A549 (cell line): ENCODE results near the gene FSCN2. TPM values are rescaled to one million over a fixed set of nuclear protein-coding genes. Genes with fewer than 3 reads are reported as not detected.

Experiments used
- ATAC-seq, 2 experiments: fragments of 200-7000 bp in 1 of 2; fragments of >200 bp in 1 of 2; cut with Nextera tagmentation in 1 of 2; cut with Tn5 transposase in 1 of 2; 3 replicates each; pipeline versions ENCODE4 v1.8.0 to v1.9.1; 2018 to 2020; ENCODE audit warnings: mild to moderate bottlenecking in 1 of 2, moderate library complexity in 1 of 2
- CTCF ChIA-PET: fragments of 300-600 bp; sonication (Branson Sonifier 250); formaldehyde crosslinking; extraction: SDS; loops from one replicate; lab custom pipeline; 2021; ENCODE audit warnings: antibody characterized with exemption, inconsistent platforms; lab: Yijun Ruan, JAX
- POLR2A ChIA-PET: fragments of 350-600 bp; formaldehyde crosslinking; extraction: SDS; loops from one replicate; lab custom pipeline; 2021; ENCODE audit warnings: antibody characterized with exemption, inconsistent platforms; lab: Yijun Ruan, JAX
- DNase-seq, 2 experiments: peaks; one replicate each; pipeline versions ENCODE4 v3.0.0 to v3.0.0-alpha.2; 2011 to 2016; ENCODE audit warnings: low read depth in 1 of 2, low spot score in 1 of 2
- FAIRE-seq: peaks from 2 replicates; lab custom pipeline; 2011; peaks lifted over from hg19 to GRCh38; lab: Jason Lieb, UNC
- H3K27ac ChIP-seq, 2 experiments: fragments of >200 bp; sonication (Bioruptor Twin); formaldehyde crosslinking; 3 replicates each; pipeline ENCODE4 v1.5.1; 2016 to 2017
- H3K4me1 ChIP-seq: fragments of >200 bp; sonication (Bioruptor Twin); formaldehyde crosslinking; 3 replicates; pipeline ENCODE4 v1.6.1; 2016
- H3K4me2 ChIP-seq: fragments of >200 bp; sonication (Bioruptor Twin); formaldehyde crosslinking; 3 replicates; pipeline ENCODE4 v1.6.1; 2016
- H3K4me3 ChIP-seq: fragments of >200 bp; sonication (Bioruptor Twin); formaldehyde crosslinking; 3 replicates; pipeline ENCODE4 v1.5.1; 2016
- H3K9me3 ChIP-seq: fragments of >200 bp; sonication (Bioruptor Twin); formaldehyde crosslinking; 3 replicates; pipeline ENCODE4 v1.6.1; 2016
- BHLHE40 ChIP-seq: IDR thresholded peaks from 2 replicates; pipeline ENCODE4 v1.6.1; 2012; ENCODE audit warnings: low read depth, low read length, inconsistent platforms
- CEBPB ChIP-seq, 2 experiments: fragments of >200 bp in 1 of 2; sonication (Bioruptor Twin) in 1 of 2; formaldehyde crosslinking in 1 of 2; IDR thresholded peaks; 2 replicates each; pipeline ENCODE4 v1.6.1; 2012 to 2016
- EHF ChIP-seq: fragments of 250-450 bp; sonication (Bioruptor Pico); IDR thresholded peaks from 2 replicates; pipeline ENCODE4 v1.5.0; 2020; ENCODE audit warnings: mild to moderate bottlenecking
- EP300 ChIP-seq, 2 experiments: fragments of >200 bp; sonication (Bioruptor Twin); formaldehyde crosslinking; IDR thresholded peaks; 2 replicates in 1 of 2; 3 replicates in 1 of 2; pipeline ENCODE4 v1.6.1; 2016 to 2017
- ESRRA ChIP-seq: fragments of 150-350 bp; IDR thresholded peaks from 2 replicates; pipeline ENCODE4 v1.6.1; 2014; ENCODE audit warnings: mild to moderate bottlenecking, low read length, borderline replicate concordance
- GATA3 ChIP-seq: IDR thresholded peaks from 2 replicates; pipeline ENCODE4 v1.6.1; 2012; ENCODE audit warnings: borderline replicate concordance
- HDAC2 ChIP-seq: fragments of 200-600 bp; sonication (generic); IDR thresholded peaks from 2 replicates; pipeline ENCODE4 v1.6.1; 2016
- MYC ChIP-seq: IDR thresholded peaks from 2 replicates; pipeline ENCODE4 v1.6.1; 2012; ENCODE audit warnings: mild to moderate bottlenecking, inconsistent platforms, low read length, improper control_type of control experiment, borderline replicate concordance
- NPAS2 ChIP-seq: fragments of 250-450 bp; sonication (Bioruptor Pico); IDR thresholded peaks from 2 replicates; pipeline ENCODE4 v1.8.0; 2022; ENCODE audit warnings: mild to moderate bottlenecking, moderate library complexity, borderline replicate concordance
- RAD21 ChIP-seq, 2 experiments: fragments of >200 bp in 1 of 2; sonication (Bioruptor Twin) in 1 of 2; formaldehyde crosslinking in 1 of 2; IDR thresholded peaks in 1 of 2; conservative IDR thresholded peaks in 1 of 2; 2 replicates in 1 of 2; 3 replicates in 1 of 2; pipeline ENCODE4 v1.6.1; 2012 to 2018; ENCODE audit warnings: inconsistent platforms in 1 of 2
- ZFP36 ChIP-seq: fragments of 450-650 bp; IDR thresholded peaks from 2 replicates; pipeline ENCODE4 v1.6.1; 2014; ENCODE audit warnings: borderline replicate concordance; ENCODE audit not compliant: partially characterized antibody
- WGBS: methylation state at CpG from one replicate; pipeline ENCODE4 v1.1.6; 2017; ENCODE audit errors: missing lambda C conversion rate; 5-methylcytosine and 5-hydroxymethylcytosine counted together
- polyA plus RNA-seq, 4 experiments: library from polyadenylated mRNA; depleted of rRNA in 3 of 4; stranded (reverse); fragments of >200 nt; fragmentation: RNase III in 1 of 4; extraction: RNeasy Plus Mini Kit Qiagen cat#74134 plus additional on column Dnase treatment in 1 of 4; gene quantifications; 2 replicates in 3 of 4; 3 replicates in 1 of 4; pipeline ENCODE4 v1.2.3, GENCODE V29; 2011 to 2017
- TF ChIP-seq, protein P1 (sequence below): fragments of >200 bp; sonication (Bioruptor Twin); formaldehyde crosslinking; IDR thresholded peaks from 3 replicates; pipeline ENCODE4 v1.5.1; 2016
- TF ChIP-seq, protein P2 (sequence below): IDR thresholded peaks from 2 replicates; pipeline ENCODE4 v1.6.1; 2012
- TF ChIP-seq, protein P3 (sequence below): fragments of 200-600 bp; sonication (generic); IDR thresholded peaks from 2 replicates; pipeline ENCODE4 v1.6.1; 2016; ENCODE audit warnings: antibody characterized with exemption, mild to moderate bottlenecking, moderate library complexity

Gene FSCN2
- polyA plus RNA-seq, 2 of the 4 experiments (the other 2 are of a cell fraction), result 0.84 to 1.3 TPM

DNA sequence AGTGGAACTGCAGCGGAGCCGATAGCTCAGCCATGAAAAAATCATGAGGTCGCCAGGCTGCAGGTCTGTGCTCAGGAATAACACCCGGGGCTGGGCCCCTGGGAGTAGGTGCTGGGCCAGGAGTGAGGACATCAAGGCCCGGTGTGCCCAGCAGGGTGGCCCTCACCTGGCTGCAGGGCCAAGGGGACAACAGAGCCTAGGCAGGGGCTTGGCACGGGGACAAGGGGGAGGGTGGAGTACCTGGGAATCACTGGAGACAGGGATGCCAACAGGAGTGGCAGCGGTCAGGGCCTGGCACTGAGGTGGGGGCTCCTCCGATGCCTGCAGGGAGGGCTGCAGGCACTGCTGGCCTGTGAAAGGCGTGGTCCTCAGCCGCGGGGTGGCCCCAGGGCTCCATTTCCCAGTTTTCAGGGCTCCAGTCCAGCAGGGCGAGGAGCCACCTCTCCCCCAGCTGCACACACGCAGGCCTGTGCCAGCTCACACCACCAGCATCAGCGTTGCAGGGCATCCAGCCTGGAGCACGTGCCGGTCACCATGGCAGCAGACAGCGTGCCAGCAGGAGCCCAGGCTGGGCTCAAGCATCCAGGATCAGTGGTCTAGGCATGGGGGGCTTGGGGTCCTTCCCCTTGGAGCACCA lies 4.7 kb upstream of the FSCN2 start:
- ChIA-PET CTCF (interaction anchor here (1.1 to 2.7 kb wide), 5 partner anchors 13 to 77 kb away, joined by 3 to 11 read pairs (median 5); no protein-coding TSS in a partner anchor), POLR2A (no interaction called here)
- H3K4me2 ChIP-seq, result no peak overlapping the region
- H3K27ac ChIP-seq, result no peak overlapping the region
- FAIRE-seq, result no peak
- H3K9me3 ChIP-seq, result no peaks in the 10 kb centered on the region
- peak; percentile 16; the same call in 1 of the 2 replicates for TF ChIP-seq BHLHE40
- TF ChIP-seq, protein P1, sequence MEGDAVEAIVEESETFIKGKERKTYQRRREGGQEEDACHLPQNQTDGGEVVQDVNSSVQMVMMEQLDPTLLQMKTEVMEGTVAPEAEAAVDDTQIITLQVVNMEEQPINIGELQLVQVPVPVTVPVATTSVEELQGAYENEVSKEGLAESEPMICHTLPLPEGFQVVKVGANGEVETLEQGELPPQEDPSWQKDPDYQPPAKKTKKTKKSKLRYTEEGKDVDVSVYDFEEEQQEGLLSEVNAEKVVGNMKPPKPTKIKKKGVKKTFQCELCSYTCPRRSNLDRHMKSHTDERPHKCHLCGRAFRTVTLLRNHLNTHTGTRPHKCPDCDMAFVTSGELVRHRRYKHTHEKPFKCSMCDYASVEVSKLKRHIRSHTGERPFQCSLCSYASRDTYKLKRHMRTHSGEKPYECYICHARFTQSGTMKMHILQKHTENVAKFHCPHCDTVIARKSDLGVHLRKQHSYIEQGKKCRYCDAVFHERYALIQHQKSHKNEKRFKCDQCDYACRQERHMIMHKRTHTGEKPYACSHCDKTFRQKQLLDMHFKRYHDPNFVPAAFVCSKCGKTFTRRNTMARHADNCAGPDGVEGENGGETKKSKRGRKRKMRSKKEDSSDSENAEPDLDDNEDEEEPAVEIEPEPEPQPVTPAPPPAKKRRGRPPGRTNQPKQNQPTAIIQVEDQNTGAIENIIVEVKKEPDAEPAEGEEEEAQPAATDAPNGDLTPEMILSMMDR, result no peak
- peaks cover 13% of the 10 kb centered on the region for H3K4me1 ChIP-seq
- 79% methylated on average over 12 of the region's 17 CpGs for WGBS
- DNase-seq, result no peak
- no peak overlapping the region for H3K4me3 ChIP-seq
- ATAC-seq, result no peak

DNA sequence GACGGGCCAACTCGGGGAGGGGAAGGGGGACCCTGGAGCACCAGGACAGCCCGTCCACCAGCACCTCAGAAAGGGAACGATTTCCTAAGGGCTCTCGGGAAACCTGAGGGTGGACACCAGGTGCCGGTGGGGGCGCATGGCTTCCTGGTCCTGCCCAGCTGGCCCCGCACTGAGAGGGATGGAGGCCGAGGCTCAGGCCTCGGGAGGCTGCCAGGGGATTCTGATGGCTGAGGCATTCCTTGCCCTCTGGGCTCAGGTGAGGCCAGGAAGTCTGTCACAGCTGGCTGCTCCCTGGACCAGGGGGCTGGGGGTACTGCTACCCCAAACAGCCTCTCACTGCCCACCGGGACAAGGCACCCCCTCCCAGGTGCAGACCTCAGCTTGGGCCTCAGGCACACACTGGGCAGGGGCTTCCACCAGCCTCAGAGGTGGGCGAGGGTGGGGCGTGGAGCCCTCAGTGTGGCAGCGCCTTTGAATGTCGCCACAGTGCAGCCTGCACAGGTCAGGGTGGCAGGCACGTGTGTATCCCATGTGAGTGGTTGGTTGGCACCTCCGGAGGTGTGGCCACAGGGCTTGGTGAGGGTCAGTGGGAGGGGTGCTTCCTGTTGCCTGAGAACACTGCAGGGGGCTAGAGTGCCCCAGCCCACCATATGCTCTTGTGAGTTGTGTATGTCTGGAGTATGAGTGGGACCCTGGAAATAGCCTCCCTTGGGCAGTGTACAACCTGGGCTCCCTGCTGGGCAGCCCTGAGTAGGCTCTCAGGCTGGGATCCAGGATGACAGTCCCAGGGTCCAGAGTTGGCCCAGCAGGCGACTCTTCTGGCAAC lies 3.9 kb upstream of the FSCN2 start:
- DNase-seq (no peak), ATAC-seq (peak in 1 of 2 experiments; percentile 6; a peak in 4 of 6 replicates)
- WGBS, result 82% methylated on average over 15 of the region's 18 CpGs

DNA sequence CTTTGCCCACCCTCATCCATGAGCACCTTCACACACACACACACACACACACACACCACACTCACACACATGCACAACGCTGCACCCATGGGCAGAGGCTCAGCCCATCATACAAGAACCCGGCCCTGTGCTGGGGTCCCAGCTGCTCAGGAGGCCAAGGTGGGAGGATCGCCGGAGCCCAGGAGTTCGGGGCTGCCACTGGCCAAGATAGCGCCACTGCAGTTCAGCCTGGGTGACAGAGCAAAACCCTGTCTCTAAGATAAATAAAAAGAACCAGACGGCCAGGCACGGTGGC lies 3.4 kb upstream of the FSCN2 start:
- ChIA-PET POLR2A (no interaction called here), CTCF (interaction anchor here (2.7 kb wide), 1 partner anchor 76 kb away, joined by 11 read pairs; no protein-coding TSS in a partner anchor)
- WGBS, result 82% methylated on average over 8 of the region's 8 CpGs
- DNase-seq, result no peak
- peaks cover 6% of the 10 kb centered on the region; the same call in 2 of the 3 replicates for H3K4me1 ChIP-seq
- ATAC-seq, result no peak
- no peaks in the 10 kb centered on the region for H3K9me3 ChIP-seq
- H3K27ac ChIP-seq, result no peak overlapping the region
- H3K4me3 ChIP-seq, result no peak overlapping the region
- no peak overlapping the region for H3K4me2 ChIP-seq
- TF ChIP-seq CEBPB (IDR thresholded peaks at IDR 0.05), result no peak
- no peak for TF ChIP-seq HDAC2
- no peak for TF ChIP-seq BHLHE40
- no peak for TF ChIP-seq ESRRA
- TF ChIP-seq NPAS2 (CRISPR knock-in tag), result no peak
- no peak for TF ChIP-seq ZFP36
- no peak for TF ChIP-seq EP300 (IDR thresholded peaks at IDR 0.05)
- TF ChIP-seq EHF, result no peak
- TF ChIP-seq MYC, result no peak
- TF ChIP-seq, all 56 proteins: peak for 0
- no peak for FAIRE-seq

More for the DNA sequence above, 3.9 kb upstream of the FSCN2 start:
- POLR2A ChIA-PET, result no interaction called here
- Histone ChIP-seq H3K4me2 (no peak overlapping the region), H3K4me3 (no peak overlapping the region), H3K9me3 (no peaks in the 10 kb centered on the region), H3K27ac (no peak overlapping the region), H3K4me1 (peaks cover 10% of the 10 kb centered on the region; the same call in 2 of the 3 replicates)
- FAIRE-seq, result no peak
- CTCF ChIA-PET, result interaction anchor here (1.1 to 2.7 kb wide), 3 partner anchors 15 to 77 kb away, joined by 3 to 11 read pairs (median 9); no protein-coding TSS in a partner anchor
- TF ChIP-seq GATA3, result no peak

DNA sequence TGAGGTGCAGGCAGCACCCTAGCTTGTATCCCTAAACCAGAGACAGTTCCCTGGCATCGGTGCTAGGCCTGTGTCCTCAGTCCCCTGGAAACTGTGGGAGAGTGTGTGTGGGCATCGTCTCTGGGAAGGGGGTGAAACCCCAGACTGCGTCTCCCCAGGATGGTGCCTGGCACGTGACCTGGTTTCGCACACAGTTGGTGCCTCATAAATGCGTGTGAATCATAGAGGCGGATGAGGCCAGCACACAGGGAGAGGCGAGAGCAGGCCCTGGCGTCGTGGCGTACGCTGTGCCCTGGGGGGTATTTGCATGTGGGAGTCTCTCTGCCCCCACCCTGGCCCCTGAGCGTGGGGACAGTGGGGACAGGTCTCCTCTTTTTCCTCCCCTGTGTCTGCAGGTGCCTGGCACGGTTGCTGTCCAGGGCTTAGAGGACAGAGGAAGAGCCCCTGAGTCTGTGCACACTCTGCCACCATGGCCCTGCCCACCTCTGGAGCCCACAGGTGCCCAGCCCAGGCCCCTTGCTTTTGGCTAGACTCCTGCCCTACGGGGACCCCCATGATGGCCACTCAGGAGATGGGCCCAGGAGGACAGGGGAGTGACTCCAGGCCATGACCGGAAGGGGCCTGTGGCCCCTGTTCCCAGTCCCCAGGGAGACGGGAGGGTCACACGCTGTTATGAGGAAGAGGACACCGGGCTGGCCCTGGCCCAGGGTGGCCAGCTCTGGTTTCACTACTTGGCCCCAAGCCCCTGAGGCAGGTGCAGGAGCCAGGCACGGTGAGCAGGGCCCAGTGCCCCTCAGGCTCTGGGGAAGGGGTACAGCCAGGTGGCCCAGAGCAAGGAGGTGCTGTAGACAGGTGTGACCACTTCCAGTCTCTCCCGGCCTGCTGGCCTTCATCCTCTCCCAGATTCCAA lies 1.3 kb upstream of the FSCN2 start:
- ChIA-PET CTCF (interaction anchor here (0.6 to 4.4 kb wide), 4 partner anchors 8 to 128 kb away, joined by 3 to 20 read pairs (median 4); no protein-coding TSS in a partner anchor), POLR2A (no interaction called here)
- Histone ChIP-seq H3K4me2 (no peak overlapping the region), H3K4me1 (no peaks in the 10 kb centered on the region), H3K27ac (no peak overlapping the region), H3K4me3 (no peak overlapping the region), H3K9me3 (0 out of 3 replicates have a peak, but pooled peaks cover 3% of the 10 kb centered on the region)
- FAIRE-seq, result no peak
- 93% methylated on average over 19 of the region's 21 CpGs for WGBS
- peak; percentile 3 to 10; a peak in 3 of 6 replicates for ATAC-seq
- DNase-seq, result no peak
- TF ChIP-seq, protein P2, sequence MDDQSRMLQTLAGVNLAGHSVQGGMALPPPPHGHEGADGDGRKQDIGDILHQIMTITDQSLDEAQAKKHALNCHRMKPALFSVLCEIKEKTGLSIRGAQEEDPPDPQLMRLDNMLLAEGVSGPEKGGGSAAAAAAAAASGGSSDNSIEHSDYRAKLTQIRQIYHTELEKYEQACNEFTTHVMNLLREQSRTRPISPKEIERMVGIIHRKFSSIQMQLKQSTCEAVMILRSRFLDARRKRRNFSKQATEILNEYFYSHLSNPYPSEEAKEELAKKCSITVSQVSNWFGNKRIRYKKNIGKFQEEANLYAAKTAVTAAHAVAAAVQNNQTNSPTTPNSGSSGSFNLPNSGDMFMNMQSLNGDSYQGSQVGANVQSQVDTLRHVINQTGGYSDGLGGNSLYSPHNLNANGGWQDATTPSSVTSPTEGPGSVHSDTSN, result 0 out of 2 replicates have a peak, but pooled peaks have one; percentile 38
- TF ChIP-seq, protein P3, sequence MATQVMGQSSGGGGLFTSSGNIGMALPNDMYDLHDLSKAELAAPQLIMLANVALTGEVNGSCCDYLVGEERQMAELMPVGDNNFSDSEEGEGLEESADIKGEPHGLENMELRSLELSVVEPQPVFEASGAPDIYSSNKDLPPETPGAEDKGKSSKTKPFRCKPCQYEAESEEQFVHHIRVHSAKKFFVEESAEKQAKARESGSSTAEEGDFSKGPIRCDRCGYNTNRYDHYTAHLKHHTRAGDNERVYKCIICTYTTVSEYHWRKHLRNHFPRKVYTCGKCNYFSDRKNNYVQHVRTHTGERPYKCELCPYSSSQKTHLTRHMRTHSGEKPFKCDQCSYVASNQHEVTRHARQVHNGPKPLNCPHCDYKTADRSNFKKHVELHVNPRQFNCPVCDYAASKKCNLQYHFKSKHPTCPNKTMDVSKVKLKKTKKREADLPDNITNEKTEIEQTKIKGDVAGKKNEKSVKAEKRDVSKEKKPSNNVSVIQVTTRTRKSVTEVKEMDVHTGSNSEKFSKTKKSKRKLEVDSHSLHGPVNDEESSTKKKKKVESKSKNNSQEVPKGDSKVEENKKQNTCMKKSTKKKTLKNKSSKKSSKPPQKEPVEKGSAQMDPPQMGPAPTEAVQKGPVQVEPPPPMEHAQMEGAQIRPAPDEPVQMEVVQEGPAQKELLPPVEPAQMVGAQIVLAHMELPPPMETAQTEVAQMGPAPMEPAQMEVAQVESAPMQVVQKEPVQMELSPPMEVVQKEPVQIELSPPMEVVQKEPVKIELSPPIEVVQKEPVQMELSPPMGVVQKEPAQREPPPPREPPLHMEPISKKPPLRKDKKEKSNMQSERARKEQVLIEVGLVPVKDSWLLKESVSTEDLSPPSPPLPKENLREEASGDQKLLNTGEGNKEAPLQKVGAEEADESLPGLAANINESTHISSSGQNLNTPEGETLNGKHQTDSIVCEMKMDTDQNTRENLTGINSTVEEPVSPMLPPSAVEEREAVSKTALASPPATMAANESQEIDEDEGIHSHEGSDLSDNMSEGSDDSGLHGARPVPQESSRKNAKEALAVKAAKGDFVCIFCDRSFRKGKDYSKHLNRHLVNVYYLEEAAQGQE, result no peak
- no peak for TF ChIP-seq RAD21 (conservative IDR thresholded peaks at IDR 0.05 in 1 of 2, IDR thresholded peaks at IDR 0.05 in 1 of 2)
